HepG2 (cell line): Measurements from ENCODE around the gene RNF17. TPM values are rescaled to one million over a fixed set of nuclear protein-coding genes. Genes with fewer than 3 reads are reported as not detected.

ENCODE experiments used
- ATAC-seq: fragments of 200-7000 bp; cut with Tn5 transposase; 3 replicates; pipeline ENCODE4 v1.9.1; 2020; ENCODE audit warnings: mild to moderate bottlenecking, moderate library complexity
- BruUV-seq: library from RNA; stranded (reverse); fragments of 400-500 nt; replicated peaks from 2 replicates; lab custom pipeline; 2021; lab: Mats Ljungman, UMichigan
- CTCF ChIA-PET: fragments of 300-600 bp; formaldehyde crosslinking; extraction: SDS; loops from one replicate; lab custom pipeline; 2021; ENCODE audit warnings: low total read pairs, inconsistent platforms, low intra/inter-chr PET ratio; lab: Yijun Ruan, JAX
- POLR2A ChIA-PET: fragments of 350-600 bp; sonication (Branson Sonifier 250); formaldehyde crosslinking; loops from one replicate; lab custom pipeline; 2020; ENCODE audit warnings: antibody characterized with exemption, inconsistent platforms; lab: Yijun Ruan, JAX
- DNase-seq: peaks from one replicate; pipeline ENCODE4 v3.0.0-alpha.2; 2015; ENCODE audit warnings: low spot score
- FAIRE-seq: peaks from 3 replicates; lab custom pipeline; 2011; peaks lifted over from hg19 to GRCh38; lab: Jason Lieb, UNC
- H2AFZ ChIP-seq: one replicate; pipeline ENCODE4 v1.6.1; 2011; ENCODE audit warnings: low read length, inconsistent platforms
- H3K27ac ChIP-seq: fragments of 300-600 bp; 3 replicates; pipeline ENCODE4 v1.8.0; 2011; ENCODE audit warnings: mixed run types, mild to moderate bottlenecking, mixed read lengths, low read length, inconsistent platforms; ENCODE audit not compliant: insufficient read depth; ENCODE audit errors: extremely low read length
- H3K27me3 ChIP-seq, 2 experiments: fragments of 200-600 bp in 1 of 2; 2 replicates in 1 of 2; 3 replicates in 1 of 2; pipeline versions ENCODE4 v1.6.0 to v1.8.0; 2011; ENCODE audit warnings: low read length in 2 of 2, mild to moderate bottlenecking in 2 of 2, moderate library complexity in 2 of 2, inconsistent platforms in 1 of 2; ENCODE audit not compliant: insufficient read depth in 2 of 2, control insufficient read depth in 1 of 2
- H3K36me3 ChIP-seq, 2 experiments: fragments of 200-600 bp in 1 of 2; replicated peaks in 1 of 2; 2 replicates in 1 of 2; 3 replicates in 1 of 2; pipeline versions ENCODE4 v1.5.1 to v1.8.0; 2011; ENCODE audit warnings: low read length in 2 of 2, inconsistent platforms in 1 of 2; ENCODE audit not compliant: insufficient read depth in 2 of 2, control insufficient read depth in 1 of 2
- H3K4me1 ChIP-seq: 2 replicates; pipeline ENCODE4 v1.5.1; 2012; ENCODE audit warnings: low read length, inconsistent platforms; ENCODE audit not compliant: insufficient read depth
- H3K4me2 ChIP-seq: 2 replicates; pipeline ENCODE4 v1.6.0; 2011; ENCODE audit warnings: low read depth, low read length, inconsistent platforms
- H3K4me3 ChIP-seq, 3 experiments: fragments of 200-600 bp in 1 of 3; sonication (generic), shearing (Covaris generic) in 1 of 3; replicated peaks in 1 of 3; 2 replicates each; pipeline ENCODE4 v1.5.1; 2011 to 2016; ENCODE audit warnings: low read length in 3 of 3, inconsistent platforms in 2 of 3, low read depth in 2 of 3, mild to moderate bottlenecking in 2 of 3, control low read depth in 1 of 3, mixed read lengths in 1 of 3; ENCODE audit not compliant: insufficient read depth in 1 of 3
- H3K79me2 ChIP-seq: one replicate; pipeline ENCODE4 v1.6.1; 2011; ENCODE audit warnings: low read length, inconsistent platforms; ENCODE audit not compliant: insufficient read depth
- H3K9ac ChIP-seq: 2 replicates; pipeline ENCODE4 v1.6.0; 2011; ENCODE audit warnings: mild to moderate bottlenecking, low read depth, low read length, inconsistent platforms; ENCODE audit not compliant: insufficient read depth
- H3K9me3 ChIP-seq: 2 replicates; pipeline ENCODE4 v1.5.1; 2012; ENCODE audit warnings: mild to moderate bottlenecking, low read length
- H4K20me1 ChIP-seq: 2 replicates; pipeline ENCODE4 v1.6.0; 2011; ENCODE audit warnings: inconsistent platforms, mild to moderate bottlenecking, low read length, moderate library complexity; ENCODE audit not compliant: insufficient read depth
- ATF3 ChIP-seq: sonication (generic); formaldehyde crosslinking; IDR thresholded peaks from 2 replicates; pipeline ENCODE4 v1.4.0; 2020; ENCODE audit warnings: missing genetic modification reagents
- CENPX ChIP-seq: sonication (generic); formaldehyde crosslinking; IDR thresholded peaks from 2 replicates; pipeline ENCODE4 v1.9.0; 2021; ENCODE audit warnings: mild to moderate bottlenecking, missing genetic modification reagents, moderate library complexity
- CHCHD3 ChIP-seq: sonication (generic); formaldehyde crosslinking; IDR thresholded peaks from 2 replicates; pipeline ENCODE4 v1.8.0; 2022; ENCODE audit warnings: mild to moderate bottlenecking, missing genetic modification reagents, moderate library complexity
- FOXA3 ChIP-seq: IDR thresholded peaks from 2 replicates; pipeline ENCODE4 v1.6.1; 2016; ENCODE audit warnings: missing genetic modification reagents, missing compliant biosample characterization
- GFI1 ChIP-seq: sonication (generic); formaldehyde crosslinking; IDR thresholded peaks from 2 replicates; pipeline ENCODE4 v1.5.0; 2020; ENCODE audit warnings: missing genetic modification reagents, mild to moderate bottlenecking, borderline replicate concordance
- MTA1 ChIP-seq: sonication (generic); formaldehyde crosslinking; IDR thresholded peaks from 2 replicates; pipeline ENCODE4 v1.4.0; 2020; ENCODE audit warnings: missing genetic modification reagents, mild to moderate bottlenecking, borderline replicate concordance
- MXI1 ChIP-seq: IDR thresholded peaks from 3 replicates; pipeline ENCODE4 v1.6.1; 2012; ENCODE audit warnings: low read depth, low read length, inconsistent platforms, borderline replicate concordance
- PLSCR1 ChIP-seq: sonication (generic); formaldehyde crosslinking; IDR thresholded peaks from 2 replicates; pipeline ENCODE4 v1.5.0; 2020; ENCODE audit warnings: missing genetic modification reagents, mild to moderate bottlenecking, borderline replicate concordance
- THAP11 ChIP-seq: IDR thresholded peaks from 2 replicates; pipeline ENCODE4 v1.6.1; 2016; ENCODE audit warnings: missing biosample characterization, missing genetic modification reagents
- ZBTB2 ChIP-seq: sonication (generic); formaldehyde crosslinking; IDR thresholded peaks from 2 replicates; pipeline ENCODE4 v1.8.0; 2022; ENCODE audit warnings: low read depth, missing genetic modification reagents
- ZNF235 ChIP-seq: sonication (generic); formaldehyde crosslinking; IDR thresholded peaks from 2 replicates; pipeline ENCODE4 v1.8.1; 2023; ENCODE audit warnings: mild to moderate bottlenecking, missing genetic modification reagents, borderline replicate concordance
- ZNF282 ChIP-seq: fragments of 450-650 bp; IDR thresholded peaks from 2 replicates; pipeline ENCODE4 v1.6.1; 2018; ENCODE audit not compliant: partially characterized antibody
- ZNF317 ChIP-seq: sonication (generic); formaldehyde crosslinking; IDR thresholded peaks from 2 replicates; pipeline ENCODE4 v1.5.0; 2020; ENCODE audit warnings: mild to moderate bottlenecking, missing genetic modification reagents
- WGBS: methylation state at CpG from one replicate; pipeline ENCODE4 v1.1.6; 2017; ENCODE audit warnings: low lambda C conversion rate; 5-methylcytosine and 5-hydroxymethylcytosine counted together
- in situ Hi-C: cut with HindIII; loops from 2 replicates; pipeline ENCODE4 v1.10.0; 2017; ENCODE audit warnings: low pct_unique_long_range_greater_than_20kb; ENCODE audit not compliant: extremely low pct_ligation_motif_present
- intact Hi-C: fragments of 100-400 bp; cut with micrococcal nuclease; formaldehyde crosslinking; loops from one replicate; pipeline ENCODE4 v1.10.0; 2022; ENCODE audit not compliant: unreplicated experiment
- polyA plus RNA-seq, 8 experiments: library from polyadenylated mRNA; depleted of rRNA in 3 of 8; stranded (reverse) in 7 of 8; unstranded in 1 of 8; fragments of >200 nt; fragmentation: Illumina TruSeq in 4 of 8; extraction: Trizol in 4 of 8; gene quantifications; 2 replicates each; pipeline versions ENCODE4 v1.2.1 to v1.2.3, GENCODE V29; 2011 to 2016; ENCODE audit warnings: low read depth in 4 of 8, missing spikeins in 1 of 8, mixed read lengths in 1 of 8; ENCODE audit not compliant: insufficient read depth in 1 of 8
- total RNA-seq, 5 experiments: library from RNA; depleted of rRNA; stranded (reverse); fragments of >200 nt; fragmentation: Illumina TruSeq; extraction: Trizol; gene quantifications; 2 replicates each; pipeline ENCODE4 v1.2.3, GENCODE V29; 2016; ENCODE audit warnings: low read depth in 1 of 5

The RNF17 gene
- total and polyA plus RNA-seq, 2 of the 13 experiments (the other 11 are each of a cell fraction or from before 2014, with no cell fraction given): not detected

- no peak for TF ChIP-seq THAP11 (CRISPR knock-in tag)
- no peak for TF ChIP-seq MXI1
Measured at GRCh38 chr13:24863748-24864540, 100.0 kb downstream of the RNF17 start (continued).

- DNase-seq: no peak
- ChIA-PET CTCF (no interaction called here), POLR2A (no interaction called here)
- in situ Hi-C loops: no loop called here
- ATAC-seq: no peak
- no peaks in the 10 kb centered on the region for H3K79me2 ChIP-seq
- H4K20me1 ChIP-seq: no peaks in the 10 kb centered on the region
- TF ChIP-seq MTA1 (CRISPR knock-in tag): no peak
- no peak for TF ChIP-seq CHCHD3 (CRISPR knock-in tag)
- no peak for TF ChIP-seq FOXA3 (CRISPR knock-in tag)
- TF ChIP-seq ATF3 (CRISPR knock-in tag): no peak
- no peak for TF ChIP-seq ZNF235 (CRISPR knock-in tag)
- TF ChIP-seq CENPX (CRISPR knock-in tag): no peak
- no peak for TF ChIP-seq ZNF317 (CRISPR knock-in tag)
- TF ChIP-seq ZNF282: no peak
- TF ChIP-seq MXI1: no peak
- no peak for TF ChIP-seq ZBTB2
- TF ChIP-seq GFI1 (CRISPR knock-in tag): no peak
- no peak for TF ChIP-seq PLSCR1 (CRISPR knock-in tag)
- no peaks in the 10 kb centered on the region for H3K36me3 ChIP-seq
- H3K4me2 ChIP-seq: no peak overlapping the region
- H3K27ac ChIP-seq: no peak overlapping the region
- H3K9ac ChIP-seq: no peak overlapping the region
- no peaks in the 10 kb centered on the region for H3K9me3 ChIP-seq
- no peak for FAIRE-seq
- 61% methylated on average over 2 of the region's 2 CpGs for WGBS
- intact Hi-C loops: no loop called here
- no peak overlapping the region for H2AFZ ChIP-seq
- peaks cover 3% of the 10 kb centered on the region; the same call in 1 of the 2 replicates for H3K4me1 ChIP-seq
- BruUV-seq: no TSS peak
- H3K4me3 ChIP-seq: no peak overlapping the region
- H3K27me3 ChIP-seq: no peaks in the 10 kb centered on the region; a peak in 2 of 5 replicates
Measured at GRCh38 chr13:24864579-24864978, 100.6 kb downstream of the RNF17 start.
